H9 (cell line): Measurements from ENCODE around the gene TRRAP. TPM values are rescaled to one million over a fixed set of nuclear protein-coding genes. Genes with fewer than 3 reads are reported as not detected.

Experiments
- DNase-seq: peaks from one replicate; pipeline ENCODE4 v3.0.0-alpha.2; 2017
- H2AFZ ChIP-seq: one replicate; pipeline ENCODE4 v1.6.1; 2013; ENCODE audit warnings: mild to moderate bottlenecking, low read length, control low read depth, moderate library complexity
- H2AK5ac ChIP-seq: 2 replicates; pipeline ENCODE4 v1.6.1; 2013; ENCODE audit warnings: low read length, control low read depth, mixed read lengths; ENCODE audit not compliant: insufficient read length
- H2BK120ac ChIP-seq: one replicate; pipeline ENCODE4 v1.6.1; 2013; ENCODE audit warnings: low read depth, mild to moderate bottlenecking, low read length, control low read depth, inconsistent platforms; ENCODE audit not compliant: poor library complexity, severe bottlenecking
- H2BK12ac ChIP-seq: 2 replicates; pipeline ENCODE4 v1.6.1; 2013; ENCODE audit warnings: low read length, control low read depth, mixed read lengths, low read depth; ENCODE audit not compliant: insufficient read length
- H2BK15ac ChIP-seq: 2 replicates; pipeline ENCODE4 v1.6.1; 2013; ENCODE audit warnings: low read depth, low read length, control low read depth
- H2BK20ac ChIP-seq: one replicate; pipeline ENCODE4 v1.6.1; 2013; ENCODE audit warnings: low read depth, mild to moderate bottlenecking, low read length, control low read depth, inconsistent platforms; ENCODE audit not compliant: poor library complexity, severe bottlenecking
- H2BK5ac ChIP-seq: 2 replicates; pipeline ENCODE4 v1.6.1; 2013; ENCODE audit warnings: low read length, control low read depth, mixed read lengths; ENCODE audit not compliant: insufficient read length
- H3K14ac ChIP-seq: 2 replicates; pipeline ENCODE4 v1.6.1; 2013; ENCODE audit warnings: low read length, control low read depth; ENCODE audit not compliant: insufficient read depth
- H3K18ac ChIP-seq: 2 replicates; pipeline ENCODE4 v1.6.1; 2013; ENCODE audit warnings: low read depth, mild to moderate bottlenecking, mixed read lengths, low read length, control low read depth; ENCODE audit not compliant: insufficient read length
- H3K23ac ChIP-seq: 2 replicates; pipeline ENCODE4 v1.6.1; 2013; ENCODE audit warnings: low read length, control low read depth, mixed read lengths, low read depth; ENCODE audit not compliant: insufficient read length
- H3K23me2 ChIP-seq: 2 replicates; pipeline ENCODE4 v1.6.1; 2013; ENCODE audit warnings: low read depth, mild to moderate bottlenecking, mixed read lengths, low read length, control low read depth; ENCODE audit not compliant: insufficient read length, poor library complexity, severe bottlenecking
- H3K27ac ChIP-seq: 2 replicates; pipeline ENCODE4 v1.5.1; 2013; ENCODE audit warnings: low read length, control low read depth, mixed read lengths, low read depth; ENCODE audit not compliant: insufficient read length
- H3K27me3 ChIP-seq: 2 replicates; pipeline ENCODE4 v1.6.1; 2013; ENCODE audit warnings: low read length, control low read depth, inconsistent platforms; ENCODE audit not compliant: insufficient read depth
- H3K4ac ChIP-seq: 2 replicates; pipeline ENCODE4 v1.6.1; 2013; ENCODE audit warnings: low read depth, mild to moderate bottlenecking, control low read depth, inconsistent platforms, low read length, moderate library complexity
- H3K4me1 ChIP-seq: 2 replicates; pipeline ENCODE4 v1.6.1; 2013; ENCODE audit warnings: low read length, control low read depth, inconsistent platforms; ENCODE audit not compliant: insufficient read depth
- H3K4me2 ChIP-seq: 2 replicates; pipeline ENCODE4 v1.6.1; 2013; ENCODE audit warnings: low read length, control low read depth, mixed read lengths; ENCODE audit not compliant: insufficient read length, insufficient read depth
- H3K56ac ChIP-seq: 2 replicates; pipeline ENCODE4 v1.6.1; 2013; ENCODE audit warnings: low read depth, mild to moderate bottlenecking, mixed read lengths, low read length, control low read depth; ENCODE audit not compliant: insufficient read length
- H3K79me1 ChIP-seq: 2 replicates; pipeline ENCODE4 v1.6.1; 2013; ENCODE audit warnings: low read depth, mild to moderate bottlenecking, moderate library complexity, low read length, control low read depth, inconsistent platforms; ENCODE audit not compliant: insufficient read depth, poor library complexity, severe bottlenecking
- H3K79me2 ChIP-seq: 2 replicates; pipeline ENCODE4 v1.6.1; 2013; ENCODE audit warnings: low read length, control low read depth, inconsistent platforms; ENCODE audit not compliant: insufficient read depth
- H3K9ac ChIP-seq: 2 replicates; pipeline ENCODE4 v1.6.1; 2013; ENCODE audit warnings: low read length, control low read depth, mixed read lengths; ENCODE audit not compliant: insufficient read length; ENCODE audit errors: extremely low read depth
- H3K9me3 ChIP-seq: one replicate; pipeline ENCODE4 v1.6.1; 2013; ENCODE audit warnings: low read depth, low read length, inconsistent platforms; ENCODE audit not compliant: control insufficient read depth
- H3T11ph ChIP-seq: one replicate; pipeline ENCODE4 v1.6.1; 2013; ENCODE audit warnings: mild to moderate bottlenecking, low read length, control low read depth, inconsistent platforms
- H4K20me1 ChIP-seq: one replicate; pipeline ENCODE4 v1.6.1; 2013; ENCODE audit not compliant: control insufficient read depth, insufficient read length, insufficient read depth
- H4K5ac ChIP-seq: 2 replicates; pipeline ENCODE4 v1.6.1; 2013; ENCODE audit warnings: low read depth, mild to moderate bottlenecking, mixed read lengths, low read length, control low read depth; ENCODE audit not compliant: insufficient read length
- H4K8ac ChIP-seq: replicated peaks from 2 replicates; pipeline ENCODE4 v1.6.1; 2013; ENCODE audit warnings: low read length, control low read depth, mixed read lengths, low read depth; ENCODE audit not compliant: insufficient read length
- H4K91ac ChIP-seq: 2 replicates; pipeline ENCODE4 v1.6.1; 2013; ENCODE audit warnings: low read depth, mild to moderate bottlenecking, moderate library complexity, mixed read lengths, low read length, control low read depth; ENCODE audit not compliant: insufficient read length
- H3K27ac Mint-ChIP-seq, 3 experiments: 2 replicates in 2 of 3; 3 replicates in 1 of 3; pipeline ENCODE4 v1.8.0; 2020 to 2021; ENCODE audit warnings: mixed read lengths in 3 of 3, mild to moderate bottlenecking in 1 of 3, moderate library complexity in 1 of 3
- H3K27me3 Mint-ChIP-seq: 2 replicates; pipeline ENCODE4 v1.8.0; 2021; ENCODE audit warnings: low read depth, mild to moderate bottlenecking, moderate library complexity, mixed read lengths
- H3K36me3 Mint-ChIP-seq, 3 experiments: 2 replicates in 2 of 3; 3 replicates in 1 of 3; pipeline ENCODE4 v1.8.0; 2020 to 2021; ENCODE audit warnings: low read depth in 3 of 3, mixed read lengths in 3 of 3; ENCODE audit not compliant: insufficient read depth in 1 of 3
- H3K4me1 Mint-ChIP-seq, 2 experiments: 2 replicates each; pipeline ENCODE4 v1.8.0; 2020; ENCODE audit warnings: mixed read lengths in 2 of 2
- H3K4me3 Mint-ChIP-seq, 2 experiments: 2 replicates in 1 of 2; 3 replicates in 1 of 2; pipeline ENCODE4 v1.8.0; 2020 to 2021; ENCODE audit warnings: mild to moderate bottlenecking in 2 of 2, mixed read lengths in 2 of 2, moderate library complexity in 1 of 2
- H3K9me3 Mint-ChIP-seq, 2 experiments: 2 replicates in 1 of 2; 3 replicates in 1 of 2; pipeline ENCODE4 v1.8.0; 2020; ENCODE audit warnings: mild to moderate bottlenecking in 2 of 2, mixed read lengths in 2 of 2, moderate library complexity in 1 of 2
- total RNA-seq: library from RNA; stranded (reverse); gene quantifications from 2 replicates; pipeline ENCODE4 v1.2.1, GENCODE V29; 2021
- TF ChIP-seq, protein P1 (sequence below): fragments of 200-600 bp; sonication (generic); conservative IDR thresholded peaks from 3 replicates; pipeline ENCODE4 v1.8.0; 2021; ENCODE audit warnings: antibody characterized with exemption, mild to moderate bottlenecking

Gene TRRAP
- total RNA-seq, 1 experiment from 2014 or later: 58.6 TPM

DNA sequence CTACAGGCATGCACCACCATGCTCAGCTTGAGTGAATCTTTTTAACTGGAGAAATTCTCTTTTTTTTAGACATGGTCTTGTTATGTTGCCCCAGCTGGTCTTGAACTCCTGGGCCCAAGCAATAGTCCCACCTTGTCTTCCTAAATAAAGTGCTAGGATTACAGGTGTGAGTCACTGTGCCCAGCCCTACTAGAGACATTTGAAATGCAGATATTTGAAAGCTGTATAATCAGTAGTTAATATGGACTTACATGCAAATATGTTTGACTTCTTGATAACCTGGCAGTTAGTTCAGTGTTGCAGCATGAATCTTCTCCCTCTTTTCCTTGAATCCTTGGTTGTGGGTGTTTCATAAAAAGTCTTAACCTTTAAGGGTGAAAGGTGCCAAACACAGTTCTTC is 8.7 kb downstream of the TRRAP start:
- Histone ChIP-seq H3K23ac (no peak overlapping the region), H2AFZ (no peak overlapping the region), H3K4ac (no peak overlapping the region), H3T11ph (no peak overlapping the region), H3K4me2 (no peak overlapping the region), H3K4me1 (no peaks in the 10 kb centered on the region), H4K5ac (no peak overlapping the region), H2BK15ac (no peak overlapping the region), H3K9ac (no peak overlapping the region), H3K23me2 (no peaks in the 10 kb centered on the region), H2BK5ac (no peak overlapping the region), H4K8ac (no peak overlapping the region), H3K14ac (no peak overlapping the region), H2AK5ac (no peak overlapping the region), H4K91ac (no peak overlapping the region), H3K79me2 (no peaks in the 10 kb centered on the region), H2BK20ac (no peak overlapping the region), H3K56ac (no peak overlapping the region), H3K27ac (no peak overlapping the region), H3K18ac (no peak overlapping the region), H2BK12ac (no peak overlapping the region), H3K9me3 (no peaks in the 10 kb centered on the region), H4K20me1 (no peaks in the 10 kb centered on the region), H2BK120ac (no peak overlapping the region), H3K27me3 (no peaks in the 10 kb centered on the region), H3K79me1 (no peaks in the 10 kb centered on the region)
- Mint-ChIP-seq H3K9me3 (no peaks in the 10 kb centered on the region), H3K36me3 (peaks cover 20 to 76% (median 65%) of the 10 kb centered on the region in 3 experiments; a peak in 6 of 7 replicates), H3K27me3 (no peaks in the 10 kb centered on the region), H3K4me3 (no peak overlapping the region), H3K27ac (no peak overlapping the region; a peak in 1 of 7 replicates), H3K4me1 (no peaks in the 10 kb centered on the region)
- TF ChIP-seq, protein P1, sequence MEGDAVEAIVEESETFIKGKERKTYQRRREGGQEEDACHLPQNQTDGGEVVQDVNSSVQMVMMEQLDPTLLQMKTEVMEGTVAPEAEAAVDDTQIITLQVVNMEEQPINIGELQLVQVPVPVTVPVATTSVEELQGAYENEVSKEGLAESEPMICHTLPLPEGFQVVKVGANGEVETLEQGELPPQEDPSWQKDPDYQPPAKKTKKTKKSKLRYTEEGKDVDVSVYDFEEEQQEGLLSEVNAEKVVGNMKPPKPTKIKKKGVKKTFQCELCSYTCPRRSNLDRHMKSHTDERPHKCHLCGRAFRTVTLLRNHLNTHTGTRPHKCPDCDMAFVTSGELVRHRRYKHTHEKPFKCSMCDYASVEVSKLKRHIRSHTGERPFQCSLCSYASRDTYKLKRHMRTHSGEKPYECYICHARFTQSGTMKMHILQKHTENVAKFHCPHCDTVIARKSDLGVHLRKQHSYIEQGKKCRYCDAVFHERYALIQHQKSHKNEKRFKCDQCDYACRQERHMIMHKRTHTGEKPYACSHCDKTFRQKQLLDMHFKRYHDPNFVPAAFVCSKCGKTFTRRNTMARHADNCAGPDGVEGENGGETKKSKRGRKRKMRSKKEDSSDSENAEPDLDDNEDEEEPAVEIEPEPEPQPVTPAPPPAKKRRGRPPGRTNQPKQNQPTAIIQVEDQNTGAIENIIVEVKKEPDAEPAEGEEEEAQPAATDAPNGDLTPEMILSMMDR: no peak
- DNase-seq: no peak
